ENCODE measurements around the gene SLC15A5.

DNA sequence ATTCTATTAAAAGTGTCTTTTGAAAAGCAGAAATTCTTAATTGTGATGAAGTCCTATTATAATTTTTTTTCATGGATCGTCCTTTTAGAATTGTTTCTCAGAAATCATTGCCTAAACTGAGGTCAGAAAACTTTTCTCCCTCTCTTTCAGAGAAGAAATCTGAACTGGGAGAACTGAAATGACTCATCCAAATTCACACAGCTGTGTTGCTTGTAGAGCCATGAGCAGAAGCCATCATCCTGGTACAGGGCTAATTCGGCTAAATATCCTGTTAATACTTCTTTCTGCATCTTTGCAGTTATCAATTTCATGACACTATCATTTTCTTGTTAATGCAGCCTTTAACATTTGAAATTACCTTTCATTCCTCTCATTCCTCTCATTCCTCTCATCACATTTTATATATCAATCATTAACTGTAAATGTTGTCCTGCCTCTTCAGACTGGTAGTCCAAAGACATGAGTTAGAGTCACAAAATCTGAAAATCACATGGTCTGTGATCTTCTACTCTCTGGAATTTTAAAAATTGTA lies 15.5 kb downstream of the SLC15A5 start:
- TF ChIP-seq, protein P1, sequence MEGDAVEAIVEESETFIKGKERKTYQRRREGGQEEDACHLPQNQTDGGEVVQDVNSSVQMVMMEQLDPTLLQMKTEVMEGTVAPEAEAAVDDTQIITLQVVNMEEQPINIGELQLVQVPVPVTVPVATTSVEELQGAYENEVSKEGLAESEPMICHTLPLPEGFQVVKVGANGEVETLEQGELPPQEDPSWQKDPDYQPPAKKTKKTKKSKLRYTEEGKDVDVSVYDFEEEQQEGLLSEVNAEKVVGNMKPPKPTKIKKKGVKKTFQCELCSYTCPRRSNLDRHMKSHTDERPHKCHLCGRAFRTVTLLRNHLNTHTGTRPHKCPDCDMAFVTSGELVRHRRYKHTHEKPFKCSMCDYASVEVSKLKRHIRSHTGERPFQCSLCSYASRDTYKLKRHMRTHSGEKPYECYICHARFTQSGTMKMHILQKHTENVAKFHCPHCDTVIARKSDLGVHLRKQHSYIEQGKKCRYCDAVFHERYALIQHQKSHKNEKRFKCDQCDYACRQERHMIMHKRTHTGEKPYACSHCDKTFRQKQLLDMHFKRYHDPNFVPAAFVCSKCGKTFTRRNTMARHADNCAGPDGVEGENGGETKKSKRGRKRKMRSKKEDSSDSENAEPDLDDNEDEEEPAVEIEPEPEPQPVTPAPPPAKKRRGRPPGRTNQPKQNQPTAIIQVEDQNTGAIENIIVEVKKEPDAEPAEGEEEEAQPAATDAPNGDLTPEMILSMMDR (conservative IDR thresholded peaks at IDR 0.05): no peak
- no peak for TF ChIP-seq ZFX (IDR thresholded peaks at IDR 0.05)
